GM18873 (cell line): ENCODE results near the gene SMIM22.
A peak's percentile ranks its signal among the peaks of the same experiment; 100 is the strongest.

Experiments used
- ATAC-seq: cut with Tn5 transposase; IDR thresholded peaks from one replicate; pipeline ENCODE4 v1.9.1; 2021; ENCODE audit warnings: mild to moderate bottlenecking, moderate library complexity, moderate number of reproducible peaks; ENCODE audit not compliant: unreplicated experiment, low FRiP score

SMIM22 gene

GRCh38 chr16:4792951-4793513 lies 2.1 kb upstream of the SMIM22 start:
- ATAC-seq: no peak

- ATAC-seq: no peak
Measured at GRCh38 chr16:4795828-4796572, 831 bp downstream of the SMIM22 start.

DNA sequence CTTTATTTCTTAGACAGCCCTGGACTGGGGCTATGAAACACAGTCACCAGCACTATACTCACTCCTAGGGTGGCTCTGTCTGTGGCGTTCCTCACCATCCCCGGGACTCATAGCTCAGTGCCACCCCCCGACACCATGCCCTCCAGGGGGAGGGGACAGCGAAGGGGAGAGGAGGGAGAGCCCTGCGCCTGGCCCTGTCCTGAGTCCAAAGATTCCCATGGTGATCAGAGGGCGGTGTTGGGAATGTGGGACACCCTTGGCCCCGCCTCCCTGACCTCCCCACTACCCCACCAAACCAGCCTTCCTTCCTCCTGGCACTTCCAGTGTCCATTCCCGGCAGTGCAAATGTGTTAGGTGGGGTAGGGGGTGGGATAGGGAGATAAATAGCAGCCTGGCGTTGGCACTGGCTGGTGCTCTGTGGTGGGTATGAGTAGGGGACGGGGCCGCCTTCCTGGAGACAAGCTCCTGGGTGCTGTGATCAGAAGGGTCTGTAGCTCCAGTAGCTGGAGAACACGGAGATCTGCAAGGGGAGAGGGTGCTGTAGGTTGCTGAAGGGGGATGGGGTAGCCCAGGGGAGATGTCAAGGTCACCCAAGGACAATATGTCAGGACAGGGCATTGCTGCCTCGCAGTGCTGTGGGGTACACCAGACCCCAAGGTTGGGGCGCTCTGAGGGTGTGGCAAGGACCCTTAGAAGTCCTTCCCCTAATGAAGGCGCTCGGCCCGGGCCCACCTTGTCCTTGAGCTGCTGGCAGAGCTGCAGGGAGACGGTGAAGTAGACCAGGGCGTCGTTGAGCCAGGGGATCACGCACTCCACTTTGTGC lies 2.0 kb downstream of the SMIM22 start:
- no peak for ATAC-seq

- no peak for ATAC-seq
Measured at GRCh38 chr16:4797805-4798252, 2.7 kb downstream of the SMIM22 start.

- ATAC-seq: no peak
Measured at GRCh38 chr16:4798456-4798855, 3.3 kb downstream of the SMIM22 start.

DNA sequence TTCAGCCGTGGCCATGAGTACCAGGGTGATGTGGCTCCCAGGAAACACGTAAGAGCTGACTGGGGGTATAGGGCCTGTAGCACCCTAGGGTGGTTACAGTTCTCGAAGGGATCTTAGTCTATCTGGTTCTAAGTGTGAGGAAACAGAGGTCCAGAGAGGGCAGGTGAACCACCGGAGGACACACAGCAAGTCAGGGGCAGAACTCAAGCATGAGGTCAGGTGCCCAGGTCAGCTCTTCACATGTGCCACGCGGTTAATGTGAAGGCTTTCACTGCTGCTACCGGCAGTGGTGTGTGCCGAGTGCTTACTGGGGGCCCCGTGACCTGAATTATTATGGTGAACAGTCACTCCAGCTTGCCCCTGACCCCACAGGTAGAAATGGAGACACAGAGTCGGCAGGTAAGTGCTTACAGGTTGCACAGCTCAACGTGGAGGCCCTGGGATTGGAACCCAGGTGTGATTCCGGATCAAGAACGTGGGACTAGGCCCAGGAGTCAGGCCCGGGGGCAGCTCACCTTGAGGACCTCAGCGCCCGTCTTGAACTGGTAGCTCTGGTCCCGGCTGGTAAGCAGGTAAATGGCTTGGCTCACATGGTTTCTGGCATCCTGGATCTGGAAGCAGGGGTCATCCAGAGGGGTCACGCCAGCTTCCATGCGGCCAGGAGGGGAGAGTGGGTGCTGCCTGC lies 4.1 kb downstream of the SMIM22 start:
- no peak for ATAC-seq

DNA sequence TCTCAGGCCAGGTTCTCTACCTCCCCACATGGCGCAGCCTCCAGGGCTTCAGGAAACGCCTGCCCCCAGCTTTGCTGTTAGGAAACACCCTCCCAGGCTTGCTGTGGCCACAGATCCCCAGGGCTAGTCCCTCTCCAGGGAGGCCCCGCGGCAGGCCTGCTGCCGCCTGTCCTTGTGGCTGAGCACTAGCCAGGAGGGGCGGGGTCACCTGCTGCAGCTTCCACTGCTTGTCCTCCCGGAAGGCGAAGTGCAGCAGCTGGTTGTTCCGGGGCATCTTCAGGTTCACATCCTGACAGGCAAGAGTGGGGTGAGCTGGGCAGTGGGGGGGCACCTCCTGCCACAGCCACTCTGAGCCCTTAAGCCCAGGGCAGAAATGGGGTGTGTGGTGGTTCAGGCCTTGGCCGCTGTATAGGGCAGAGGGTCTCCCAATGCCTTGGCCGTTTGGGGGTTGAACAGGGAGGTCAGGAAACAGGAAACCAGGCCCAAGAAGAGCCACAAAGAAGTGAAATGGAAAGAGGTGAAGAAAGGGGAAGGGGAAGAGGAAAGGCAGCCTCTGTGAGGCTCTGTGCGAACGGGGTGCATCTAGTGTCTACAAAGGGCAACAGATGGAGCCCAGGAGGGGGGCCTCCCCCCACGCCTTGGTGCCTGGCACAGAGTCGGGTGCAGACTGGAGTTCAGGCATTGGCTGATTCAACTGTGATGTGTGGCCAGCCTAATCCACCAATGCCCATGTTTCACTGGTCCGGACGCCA lies 5.3 kb downstream of the SMIM22 start:
- ATAC-seq: no peak

DNA sequence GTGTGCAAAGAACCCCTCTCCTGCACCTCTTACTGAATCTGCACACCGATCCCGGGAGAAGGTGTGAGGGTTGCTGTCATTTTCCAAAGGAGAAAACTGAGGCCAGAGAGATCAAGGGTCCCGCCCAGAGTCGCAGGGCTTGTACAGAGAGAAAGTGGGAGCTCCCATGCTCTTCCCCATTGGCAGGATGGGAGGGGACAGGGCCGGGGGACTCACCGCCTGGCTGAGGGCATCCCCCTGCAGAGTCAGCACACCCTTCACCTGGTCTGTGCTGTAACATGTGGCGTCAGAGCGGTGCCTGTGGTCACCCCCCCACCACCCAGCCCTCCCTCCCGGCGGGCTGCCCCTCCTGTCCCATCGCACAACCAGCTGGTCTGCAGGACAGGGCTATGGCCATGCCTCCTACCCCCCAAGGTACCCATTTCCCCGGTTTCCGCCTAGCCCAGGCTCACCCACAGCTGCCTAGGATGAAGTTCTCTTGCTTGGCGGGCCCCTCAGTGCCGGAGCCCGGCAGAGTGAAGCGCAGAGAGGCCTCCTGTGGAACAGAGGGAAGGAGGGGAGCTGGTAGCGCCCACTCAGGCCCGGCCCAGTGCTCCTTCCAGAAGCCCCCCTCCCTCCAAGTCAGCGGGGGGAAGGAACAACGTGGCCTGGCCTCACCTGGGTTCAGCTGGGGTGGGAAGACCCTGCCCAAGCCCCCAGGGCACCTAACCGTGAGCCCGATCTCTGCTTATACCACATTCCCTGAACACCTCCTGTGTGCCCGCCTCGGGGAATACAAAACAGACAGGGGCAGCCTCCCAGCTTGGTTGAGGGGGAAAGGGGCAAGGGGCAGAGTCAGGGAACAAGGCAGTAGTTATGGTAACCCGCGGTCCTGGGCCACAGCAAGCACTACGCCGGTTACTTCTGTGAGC lies 6.1 kb downstream of the SMIM22 start:
- ATAC-seq: no peak

- ATAC-seq: peak; percentile 44
Measured at GRCh38 chr16:4801962-4802658, 6.9 kb downstream of the SMIM22 start, which contains the start of gene ROGDI. Gene ROGDI (minus strand): TSS chr16:4802633. CDS start chr16:4802571, 62 bp downstream.

DNA sequence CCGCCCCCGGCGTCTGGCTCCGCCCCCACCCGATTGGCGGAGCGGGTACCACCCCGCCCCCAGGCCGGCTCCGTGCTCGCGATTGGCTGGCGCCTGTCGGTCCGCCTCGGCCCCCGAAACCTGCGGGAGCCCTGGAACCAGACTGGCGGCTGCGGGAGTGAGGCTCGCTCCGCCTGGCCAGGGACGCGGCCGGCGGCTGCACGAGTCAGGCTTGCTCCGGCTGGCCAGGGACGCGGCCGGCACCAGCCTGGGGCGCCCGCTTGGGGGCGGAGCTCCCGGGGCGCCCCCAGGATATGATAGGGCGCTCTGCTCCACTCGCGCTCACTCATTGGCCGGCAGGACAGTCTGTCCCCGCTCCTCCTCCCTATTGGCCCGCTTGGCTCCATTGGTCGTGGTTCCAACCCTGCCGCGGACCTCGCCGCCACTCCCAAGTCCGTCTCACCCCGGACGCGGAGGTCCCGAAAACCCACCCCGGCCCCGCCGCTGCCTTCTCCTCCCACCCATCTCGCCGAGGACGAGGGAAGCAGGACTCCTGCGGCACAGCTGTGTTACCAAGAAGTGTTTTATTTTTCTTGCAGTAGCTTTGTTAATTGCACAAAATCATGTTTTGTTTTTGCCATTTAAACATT lies 7.6 kb downstream of the SMIM22 start:
- peak; percentile 85 for ATAC-seq

DNA sequence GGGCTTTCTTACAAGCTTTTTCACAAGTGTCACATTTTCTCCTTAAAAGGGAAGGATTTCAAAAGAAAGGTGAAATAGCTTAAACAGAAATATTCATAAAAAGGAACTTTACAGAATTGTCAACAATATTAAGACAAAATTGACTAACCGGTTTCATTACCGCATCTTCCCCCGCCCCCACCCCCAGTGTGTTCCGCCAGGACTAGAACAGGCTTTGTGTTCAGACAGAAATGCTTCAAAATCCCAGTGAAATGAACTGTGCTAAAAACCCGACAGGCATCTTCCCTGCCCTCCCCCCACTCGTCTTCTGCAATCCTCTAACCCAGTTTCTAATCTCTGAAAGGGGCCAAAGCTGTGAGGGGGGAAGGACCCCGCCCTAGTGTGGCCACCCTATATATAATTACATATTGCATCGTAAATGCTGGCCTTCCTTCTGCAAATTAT lies 8.3 kb downstream of the SMIM22 start:
- no peak for ATAC-seq

- no peak for ATAC-seq
Measured at GRCh38 chr16:4803898-4804762, 9.0 kb downstream of the SMIM22 start.

DNA sequence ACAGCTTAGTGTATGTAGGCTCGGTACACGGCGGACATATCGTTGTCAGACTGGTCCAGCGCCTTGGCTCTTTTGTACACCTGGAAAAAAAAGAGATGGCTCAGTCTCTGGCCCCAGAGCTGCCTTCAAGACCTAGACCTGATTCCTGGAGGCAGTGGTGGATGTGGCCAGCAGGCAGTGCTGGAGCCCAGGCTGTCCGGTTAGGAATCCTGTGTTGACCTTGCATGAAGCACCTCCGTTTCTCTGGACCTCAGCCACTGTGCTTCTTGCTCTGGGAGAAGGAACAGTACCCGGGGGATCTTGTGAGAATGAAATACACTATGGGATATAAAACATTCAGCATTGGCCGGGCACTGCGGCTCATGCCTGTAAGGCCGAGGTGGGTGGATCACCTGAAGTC lies 10.1 kb downstream of the SMIM22 start:
- no peak for ATAC-seq

DNA sequence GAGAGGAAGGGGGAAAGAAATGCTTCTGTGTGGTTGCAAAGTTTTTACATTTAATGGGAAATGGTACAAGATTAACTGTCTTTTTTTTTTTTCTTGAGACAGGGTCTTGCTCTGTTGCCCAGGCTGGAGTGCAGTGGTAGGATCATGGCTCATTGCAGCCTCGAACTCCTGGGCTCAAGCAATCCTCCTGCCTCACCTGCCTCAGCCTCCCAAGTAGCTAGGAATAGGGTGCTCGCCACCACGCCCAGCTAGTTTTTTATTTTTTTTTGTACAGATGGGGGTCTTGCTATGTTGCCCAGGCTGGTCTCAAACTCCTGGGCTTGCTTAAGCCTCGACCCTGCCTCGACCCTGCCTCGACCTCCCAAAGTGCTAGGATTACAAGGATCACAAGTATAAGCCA lies 11.1 kb downstream of the SMIM22 start:
- no peak for ATAC-seq

DNA sequence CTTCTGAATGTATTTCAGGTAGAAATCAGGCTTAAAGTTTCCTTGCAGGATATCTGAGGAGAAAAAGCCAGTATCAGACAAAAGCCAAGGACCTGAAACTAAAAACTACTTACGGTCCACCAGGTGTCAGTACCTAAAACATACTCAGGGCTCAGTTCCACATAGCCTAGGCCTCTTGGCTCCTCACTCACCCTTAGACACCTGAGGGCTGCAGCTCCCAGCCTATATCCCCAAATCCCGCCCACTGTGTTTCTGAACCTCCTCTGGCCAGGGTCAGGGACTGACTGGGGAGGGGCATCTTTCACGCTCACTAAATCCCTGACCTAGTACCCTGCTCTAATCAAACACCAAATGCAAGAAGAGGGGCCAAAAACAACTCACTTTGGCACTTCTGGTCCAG lies 16.1 kb downstream of the SMIM22 start:
- no peak for ATAC-seq

DNA sequence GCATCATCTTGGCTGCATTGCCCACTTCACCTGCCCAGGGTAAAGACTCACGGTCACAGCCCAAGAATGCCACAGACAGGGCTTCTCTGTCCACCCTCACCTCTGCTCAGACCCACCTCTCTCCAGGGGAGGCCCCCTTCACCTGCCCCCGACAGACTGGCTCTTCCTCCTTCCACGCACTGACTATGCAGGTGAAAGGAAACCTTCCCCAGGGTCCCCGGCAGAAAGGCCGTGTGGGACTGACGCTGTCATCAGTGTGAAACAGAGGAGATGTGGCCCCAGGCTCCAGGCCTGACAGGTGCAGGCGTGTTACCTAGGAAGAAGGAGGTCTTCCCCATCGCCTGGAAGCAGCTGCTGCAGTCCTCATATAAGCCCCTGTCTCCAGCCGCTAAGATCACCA lies 16.6 kb downstream of the SMIM22 start:
- no peak for ATAC-seq
